HepG2 (cell line): ENCODE measurements around the gene RPS19BP1. TPM values are rescaled to one million over a fixed set of nuclear protein-coding genes. Genes with fewer than 3 reads are reported as not detected.

Source experiments
- CBFB ChIP-seq: sonication (generic); formaldehyde crosslinking; IDR thresholded peaks from 2 replicates; pipeline ENCODE4 v1.4.0; 2020; ENCODE audit warnings: missing genetic modification reagents
- CENPT ChIP-seq: sonication (generic); formaldehyde crosslinking; IDR thresholded peaks from 2 replicates; pipeline ENCODE4 v1.8.0; 2022; ENCODE audit warnings: low read depth, mild to moderate bottlenecking, moderate library complexity, missing genetic modification reagents
- DNMT3B ChIP-seq: conservative IDR thresholded peaks from 2 replicates; pipeline ENCODE4 v1.6.1; 2016; ENCODE audit warnings: missing biosample characterization, control low read depth
- E2F1 ChIP-seq: sonication (generic); formaldehyde crosslinking; IDR thresholded peaks from 2 replicates; pipeline ENCODE4 v1.5.0; 2020; ENCODE audit warnings: missing genetic modification reagents
- EEA1 ChIP-seq: sonication (generic); formaldehyde crosslinking; IDR thresholded peaks from 2 replicates; pipeline ENCODE4 v1.5.1; 2020; ENCODE audit warnings: mild to moderate bottlenecking, missing genetic modification reagents, borderline replicate concordance
- EP300 ChIP-seq, 3 experiments: sonication (generic) in 1 of 3; formaldehyde crosslinking in 1 of 3; IDR thresholded peaks; 2 replicates each; pipeline versions ENCODE4 v1.5.1 to v1.6.1; 2011 to 2020; ENCODE audit warnings: low read depth in 2 of 3, low read length in 2 of 3, borderline replicate concordance in 1 of 3, improper control_type of control experiment in 1 of 3, mild to moderate bottlenecking in 1 of 3, missing genetic modification reagents in 1 of 3, moderate library complexity in 1 of 3
- HNF1B ChIP-seq: sonication (generic); formaldehyde crosslinking; IDR thresholded peaks from 2 replicates; pipeline ENCODE4 v1.5.1; 2020; ENCODE audit warnings: mild to moderate bottlenecking, moderate library complexity, missing genetic modification reagents
- HOXD1 ChIP-seq: sonication (generic); formaldehyde crosslinking; IDR thresholded peaks from 2 replicates; pipeline ENCODE4 v1.5.0; 2020; ENCODE audit warnings: missing genetic modification reagents
- PLRG1 ChIP-seq: fragments of 450-650 bp; conservative IDR thresholded peaks from 2 replicates; pipeline ENCODE4 v1.6.1; 2016
- RARG ChIP-seq: sonication (generic); formaldehyde crosslinking; IDR thresholded peaks from 2 replicates; pipeline ENCODE4 v1.4.0; 2020; ENCODE audit warnings: low read depth, mild to moderate bottlenecking, missing genetic modification reagents
- RBFOX2 ChIP-seq: fragments of 200-400 bp; formaldehyde crosslinking; IDR thresholded peaks from 2 replicates; pipeline ENCODE4 v1.6.1; 2017; ENCODE audit warnings: low read depth, mild to moderate bottlenecking, low read length
- RXRB ChIP-seq: IDR thresholded peaks from 2 replicates; pipeline ENCODE4 v1.6.1; 2016; ENCODE audit warnings: borderline replicate concordance, missing genetic modification reagents, missing compliant biosample characterization
- SP2 ChIP-seq: sonication (generic); formaldehyde crosslinking; IDR thresholded peaks from 2 replicates; pipeline ENCODE4 v1.5.1; 2020; ENCODE audit warnings: mild to moderate bottlenecking, missing genetic modification reagents
- SRSF1 ChIP-seq: fragments of 200-400 bp; formaldehyde crosslinking; optimal IDR thresholded peaks from 2 replicates; pipeline ENCODE3; 2017; ENCODE audit warnings: mild to moderate bottlenecking, low read depth, low read length, moderate library complexity
- TARDBP ChIP-seq: sonication (generic); formaldehyde crosslinking; IDR thresholded peaks from 2 replicates; pipeline ENCODE4 v1.8.0; 2022; ENCODE audit warnings: mild to moderate bottlenecking, missing genetic modification reagents
- TFDP2 ChIP-seq: sonication (generic); formaldehyde crosslinking; IDR thresholded peaks from 2 replicates; pipeline ENCODE4 v1.4.0; 2020; ENCODE audit warnings: missing genetic modification reagents
- TRIM22 ChIP-seq: fragments of 450-650 bp; IDR thresholded peaks from 2 replicates; pipeline ENCODE4 v1.6.1; 2017
- ZBTB8A ChIP-seq: sonication (generic); formaldehyde crosslinking; IDR thresholded peaks from 2 replicates; pipeline ENCODE4 v1.4.0; 2020; ENCODE audit warnings: mild to moderate bottlenecking, low read depth, missing genetic modification reagents, borderline replicate concordance
- ZFP36L2 ChIP-seq: sonication (generic); formaldehyde crosslinking; IDR thresholded peaks from 2 replicates; pipeline ENCODE4 v1.4.0; 2020; ENCODE audit warnings: missing genetic modification reagents
- ZNF3 ChIP-seq: IDR thresholded peaks from 2 replicates; pipeline ENCODE4 v1.7.0; 2017; ENCODE audit warnings: inconsistent platforms
- ZNF30 ChIP-seq: sonication (generic); formaldehyde crosslinking; IDR thresholded peaks from 2 replicates; pipeline ENCODE4 v1.5.0; 2020; ENCODE audit warnings: mild to moderate bottlenecking, missing genetic modification reagents
- ZNF33A ChIP-seq: sonication (generic); formaldehyde crosslinking; IDR thresholded peaks from 2 replicates; pipeline ENCODE4 v1.5.1; 2020; ENCODE audit warnings: missing genetic modification reagents, mild to moderate bottlenecking, moderate library complexity, borderline replicate concordance
- ZNF510 ChIP-seq: sonication (generic); formaldehyde crosslinking; IDR thresholded peaks from 2 replicates; pipeline ENCODE4 v1.4.0; 2020; ENCODE audit warnings: low read depth, mild to moderate bottlenecking, missing genetic modification reagents
- ZNF678 ChIP-seq: sonication (generic); formaldehyde crosslinking; IDR thresholded peaks from 2 replicates; pipeline ENCODE4 v1.4.0; 2020; ENCODE audit warnings: mild to moderate bottlenecking, missing genetic modification reagents
- polyA plus RNA-seq, 8 experiments: library from polyadenylated mRNA; depleted of rRNA in 3 of 8; stranded (reverse) in 7 of 8; unstranded in 1 of 8; fragments of >200 nt; fragmentation: Illumina TruSeq in 4 of 8; extraction: Trizol in 4 of 8; gene quantifications; 2 replicates each; pipeline versions ENCODE4 v1.2.1 to v1.2.3, GENCODE V29; 2011 to 2016; ENCODE audit warnings: low read depth in 4 of 8, missing spikeins in 1 of 8, mixed read lengths in 1 of 8; ENCODE audit not compliant: insufficient read depth in 1 of 8
- total RNA-seq, 5 experiments: library from RNA; depleted of rRNA; stranded (reverse); fragments of >200 nt; fragmentation: Illumina TruSeq; extraction: Trizol; gene quantifications; 2 replicates each; pipeline ENCODE4 v1.2.3, GENCODE V29; 2016; ENCODE audit warnings: low read depth in 1 of 5

The RPS19BP1 gene
- total and polyA plus RNA-seq, 2 of the 13 experiments (the other 11 are each of a cell fraction or from before 2014, with no cell fraction given) = 44.3 to 81.3 TPM

GRCh38 chr22:39545386-39546365, 13.1 kb upstream of the RPS19BP1 start (continued):
- TF ChIP-seq PLRG1 (no peak), ZFP36L2 (CRISPR knock-in tag) (peak; percentile 97), ZNF30 (no peak), RARG (CRISPR knock-in tag) (no peak), ZNF678 (0 out of 2 replicates have a peak, but pooled peaks have one; percentile 74), TRIM22 (no peak), SRSF1 (no peak), HNF1B (CRISPR knock-in tag) (no peak), ZNF3 (CRISPR knock-in tag) (no peak), RBFOX2 (no peak), ZBTB8A (CRISPR knock-in tag) (no peak), SP2 (CRISPR knock-in tag) (no peak), ZNF510 (0 out of 2 replicates have a peak, but pooled peaks have one; percentile 69), CBFB (CRISPR knock-in tag) (peak; percentile 30; the same call in 1 of the 2 replicates), TFDP2 (CRISPR knock-in tag) (0 out of 2 replicates have a peak, but pooled peaks have one; percentile 40), E2F1 (CRISPR knock-in tag) (peak; percentile 74; the same call in 1 of the 2 replicates), EP300 (IDR thresholded peaks at IDR 0.05; ENCODE audit: low read depth in 2 of 2, low read length in 2 of 2) (no peak), EP300 (CRISPR knock-in tag; IDR thresholded peaks at IDR 0.05; ENCODE audit: borderline replicate concordance) (no peak; the same call in 1 of the 2 replicates), HOXD1 (peak; percentile 69; the same call in 1 of the 2 replicates), EEA1 (CRISPR knock-in tag) (peak; percentile 74; the same call in 1 of the 2 replicates), ZNF33A (no peak), TARDBP (CRISPR knock-in tag) (no peak; the same call in 1 of the 2 replicates), RXRB (CRISPR knock-in tag) (peak; percentile 77), DNMT3B (CRISPR knock-in tag) (peak; percentile 95; the same call in 1 of the 2 replicates), CENPT (CRISPR knock-in tag) (no peak)
